ENCODE measurements around the gene ZBTB46. TPM values are rescaled to one million over a fixed set of nuclear protein-coding genes. Genes with fewer than 3 reads are reported as not detected.

ZBTB46 gene
- polyA plus RNA-seq, 3 donors: 0.07 to 2.3 (median 0.37) TPM

DNA sequence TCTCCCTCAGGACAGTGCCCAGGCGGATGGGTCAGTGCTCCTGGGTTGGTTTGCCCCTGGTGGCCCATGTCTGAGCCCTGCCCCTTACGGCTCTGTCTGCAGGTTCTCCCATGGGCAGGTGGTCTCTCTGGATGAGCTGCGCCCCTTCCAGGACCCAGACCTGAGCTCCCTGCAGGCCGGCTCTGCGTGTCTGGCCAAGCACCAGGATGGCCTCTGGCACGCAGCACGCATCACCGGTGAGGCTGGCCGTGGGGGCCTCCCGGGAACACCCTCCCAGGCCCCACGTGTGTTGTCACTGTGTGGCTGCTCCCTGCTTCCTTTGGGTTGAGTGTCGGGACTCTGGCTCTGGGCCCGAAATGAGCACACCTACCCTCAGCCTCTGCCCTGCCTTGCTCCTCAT is 97.9 kb downstream of the ZBTB46 start:
- no peak overlapping the region for H2AFZ ChIP-seq (ENCODE audit: insufficient read depth, low read depth, low read length, poor library complexity, severe bottlenecking)
- WGBS (ENCODE audit: insufficient coverage): 95% methylated on average over 13 of the region's 13 CpGs
- H3K27me3 ChIP-seq (ENCODE audit: control insufficient read depth in 2 of 2, insufficient read depth in 2 of 2, low read length in 2 of 2): peaks cover 6 to 20% of the 10 kb centered on the region in 2 donors
- H4K20me1 ChIP-seq (ENCODE audit: insufficient read depth, low read length): peaks cover 94% of the 10 kb centered on the region
- no peak for DNase-seq
- intact Hi-C loops (cut with micrococcal nuclease): no loop called here
- H3K27me3 Mint-ChIP-seq (ENCODE audit: low read depth in 3 of 3): peaks cover 17 to 29% (median 20%) of the 10 kb centered on the region in 3 donors
- H3K4me2 ChIP-seq (replicated peaks; ENCODE audit: extremely low read depth, low read length, poor library complexity, severe bottlenecking): no peak overlapping the region
- peaks cover 25% of the 10 kb centered on the region for H3K4me1 Mint-ChIP-seq
- H3K36me3 ChIP-seq (replicated peaks in 1 of 2; ENCODE audit: control insufficient read depth in 1 of 2, insufficient read depth in 2 of 2, low read length in 2 of 2): peaks cover 35 to 73% of the 10 kb centered on the region in 2 donors
- peaks cover 20 to 47% of the 10 kb centered on the region in 2 donors for H3K36me3 Mint-ChIP-seq
- peak overlapping the region in 1 of 7 donors; percentile 63 for H3K27ac Mint-ChIP-seq
- H3K4me3 Mint-ChIP-seq: no peak overlapping the region
- H3K4me3 ChIP-seq (replicated peaks in 1 of 3; ENCODE audit: low read depth in 2 of 3, low read length in 3 of 3): no peak overlapping the region
- H3K9ac ChIP-seq (ENCODE audit: insufficient read depth, low read length, poor library complexity, severe bottlenecking): no peak overlapping the region
- peaks cover 11 to 28% of the 10 kb centered on the region in 2 donors for H3K4me1 ChIP-seq (ENCODE audit: control insufficient read depth in 1 of 2, insufficient read depth in 2 of 2, low read length in 2 of 2)
- H3K27ac ChIP-seq (ENCODE audit: low read depth in 1 of 2, low read length in 2 of 2): no peak overlapping the region
- no peaks in the 10 kb centered on the region for H3K9me3 ChIP-seq (replicated peaks in 1 of 2; ENCODE audit: control insufficient read depth in 1 of 2, insufficient read depth in 1 of 2, low read length in 2 of 2)
- TF ChIP-seq, protein P1, sequence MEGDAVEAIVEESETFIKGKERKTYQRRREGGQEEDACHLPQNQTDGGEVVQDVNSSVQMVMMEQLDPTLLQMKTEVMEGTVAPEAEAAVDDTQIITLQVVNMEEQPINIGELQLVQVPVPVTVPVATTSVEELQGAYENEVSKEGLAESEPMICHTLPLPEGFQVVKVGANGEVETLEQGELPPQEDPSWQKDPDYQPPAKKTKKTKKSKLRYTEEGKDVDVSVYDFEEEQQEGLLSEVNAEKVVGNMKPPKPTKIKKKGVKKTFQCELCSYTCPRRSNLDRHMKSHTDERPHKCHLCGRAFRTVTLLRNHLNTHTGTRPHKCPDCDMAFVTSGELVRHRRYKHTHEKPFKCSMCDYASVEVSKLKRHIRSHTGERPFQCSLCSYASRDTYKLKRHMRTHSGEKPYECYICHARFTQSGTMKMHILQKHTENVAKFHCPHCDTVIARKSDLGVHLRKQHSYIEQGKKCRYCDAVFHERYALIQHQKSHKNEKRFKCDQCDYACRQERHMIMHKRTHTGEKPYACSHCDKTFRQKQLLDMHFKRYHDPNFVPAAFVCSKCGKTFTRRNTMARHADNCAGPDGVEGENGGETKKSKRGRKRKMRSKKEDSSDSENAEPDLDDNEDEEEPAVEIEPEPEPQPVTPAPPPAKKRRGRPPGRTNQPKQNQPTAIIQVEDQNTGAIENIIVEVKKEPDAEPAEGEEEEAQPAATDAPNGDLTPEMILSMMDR (IDR thresholded peaks at IDR 0.05): no peak
- peaks cover 26% of the 10 kb centered on the region for H3K79me2 ChIP-seq (ENCODE audit: insufficient read depth, low read length)
- peaks cover 0 to 4% (median 0%) of the 10 kb centered on the region in 7 donors for H3K9me3 Mint-ChIP-seq

- peaks cover 27% of the 10 kb centered on the region for H3K79me2 ChIP-seq (ENCODE audit: insufficient read depth, low read length)
- no peak for DNase-seq
Measured at GRCh38 chr20:63732118-63733095, 98.7 kb downstream of the ZBTB46 start.

More at GRCh38 chr20:63732118-63733095, 98.7 kb downstream of the ZBTB46 start:
- Histone ChIP-seq H3K27me3 (ENCODE audit: control insufficient read depth in 2 of 2, insufficient read depth in 2 of 2, low read length in 2 of 2) (peaks cover 6 to 17% of the 10 kb centered on the region in 2 donors), H3K27ac (ENCODE audit: low read depth in 1 of 2, low read length in 2 of 2) (no peak overlapping the region), H3K4me2 (replicated peaks; ENCODE audit: extremely low read depth, low read length, poor library complexity, severe bottlenecking) (no peak overlapping the region), H3K9me3 (replicated peaks in 1 of 2; ENCODE audit: control insufficient read depth in 1 of 2, insufficient read depth in 1 of 2, low read length in 2 of 2) (no peaks in the 10 kb centered on the region), H4K20me1 (ENCODE audit: insufficient read depth, low read length) (peaks cover 99% of the 10 kb centered on the region), H3K9ac (ENCODE audit: insufficient read depth, low read length, poor library complexity, severe bottlenecking) (no peak overlapping the region), H3K4me1 (ENCODE audit: control insufficient read depth in 1 of 2, insufficient read depth in 2 of 2, low read length in 2 of 2) (peaks cover 8 to 22% of the 10 kb centered on the region in 2 donors), H2AFZ (ENCODE audit: insufficient read depth, low read depth, low read length, poor library complexity, severe bottlenecking) (no peak overlapping the region), H3K4me3 (replicated peaks in 1 of 3; ENCODE audit: low read depth in 2 of 3, low read length in 3 of 3) (no peak overlapping the region), H3K36me3 (replicated peaks in 1 of 2; ENCODE audit: control insufficient read depth in 1 of 2, insufficient read depth in 2 of 2, low read length in 2 of 2) (peaks cover 36 to 75% of the 10 kb centered on the region in 2 donors)
- peaks cover 31% of the 10 kb centered on the region for H3K4me1 Mint-ChIP-seq
- peaks cover 26 to 50% of the 10 kb centered on the region in 2 donors for H3K36me3 Mint-ChIP-seq
- intact Hi-C loops (cut with micrococcal nuclease): no loop called here
- peaks cover 0 to 4% (median 0%) of the 10 kb centered on the region in 7 donors for H3K9me3 Mint-ChIP-seq
- TF ChIP-seq, protein P1 (IDR thresholded peaks at IDR 0.05): no peak
- H3K27ac Mint-ChIP-seq: no peak overlapping the region
- 94% methylated on average over 37 of the region's 38 CpGs for WGBS (ENCODE audit: insufficient coverage)
- peaks cover 16 to 24% (median 17%) of the 10 kb centered on the region in 3 donors for H3K27me3 Mint-ChIP-seq (ENCODE audit: low read depth in 3 of 3)
- H3K4me3 Mint-ChIP-seq: no peak overlapping the region
